GM23338 (cell line): ENCODE data around the gene ZBTB7C. TPM values are rescaled to one million over a fixed set of nuclear protein-coding genes. Genes with fewer than 3 reads are reported as not detected.

Experiments used
- ATAC-seq: fragments of 200-7000 bp; cut with Tn5 transposase; 3 replicates; pipeline ENCODE4 v1.9.1; 2020
- DNase-seq: peaks from one replicate; pipeline ENCODE4 v3.0.0-alpha.2; 2015; ENCODE audit warnings: low spot score
- H2AFZ ChIP-seq: fragments of 200-600 bp; sonication (generic); 2 replicates; pipeline ENCODE4 v1.8.0; 2016; ENCODE audit warnings: antibody characterized with exemption, mild to moderate bottlenecking, moderate library complexity
- H3F3A ChIP-seq: fragments of 200-600 bp; sonication (generic); replicated peaks from 2 replicates; pipeline ENCODE4 v1.8.0; 2017; ENCODE audit warnings: antibody characterized with exemption, mixed run types, low read depth
- H3K27ac ChIP-seq: fragments of 200-600 bp; sonication (generic); 2 replicates; pipeline ENCODE4 v1.6.1; 2016; ENCODE audit warnings: low read depth
- H3K27me3 ChIP-seq: fragments of 200-600 bp; sonication (generic); 2 replicates; pipeline ENCODE4 v1.8.0; 2016; ENCODE audit warnings: mild to moderate bottlenecking, mixed run types, moderate library complexity; ENCODE audit not compliant: insufficient read depth
- H3K36me3 ChIP-seq: fragments of 200-600 bp; sonication (generic); 2 replicates; pipeline ENCODE4 v1.8.0; 2016; ENCODE audit warnings: mild to moderate bottlenecking; ENCODE audit not compliant: insufficient read depth
- H3K4me1 ChIP-seq: fragments of 200-600 bp; sonication (generic); 2 replicates; pipeline ENCODE4 v1.8.0; 2016; ENCODE audit warnings: mild to moderate bottlenecking, moderate library complexity; ENCODE audit not compliant: insufficient read depth
- H3K4me2 ChIP-seq: fragments of 200-600 bp; sonication (generic); 2 replicates; pipeline ENCODE4 v1.7.1; 2017; ENCODE audit warnings: mixed run types
- H3K4me3 ChIP-seq: fragments of 200-600 bp; sonication (generic); 2 replicates; pipeline ENCODE4 v1.6.1; 2016; ENCODE audit warnings: mixed run types
- H3K79me2 ChIP-seq: fragments of 200-600 bp; sonication (generic); replicated peaks from 2 replicates; pipeline ENCODE4 v1.8.0; 2017; ENCODE audit warnings: mild to moderate bottlenecking; ENCODE audit not compliant: insufficient read depth
- H3K9me2 ChIP-seq: fragments of 200-600 bp; sonication (generic); 2 replicates; pipeline ENCODE4 v1.8.0; 2017; ENCODE audit not compliant: insufficient read depth
- H4K20me1 ChIP-seq: fragments of 200-600 bp; sonication (generic); replicated peaks from 2 replicates; pipeline ENCODE4 v1.8.0; 2017; ENCODE audit warnings: mild to moderate bottlenecking; ENCODE audit not compliant: insufficient read depth
- H3K27ac Mint-ChIP-seq: 2 replicates; pipeline ENCODE4 v1.8.0; 2020; ENCODE audit warnings: inconsistent platforms, mild to moderate bottlenecking, moderate library complexity, mixed read lengths
- H3K27me3 Mint-ChIP-seq: 3 replicates; pipeline ENCODE4 v1.8.0; 2022; ENCODE audit warnings: low read depth, mild to moderate bottlenecking, moderate library complexity, mixed read lengths, inconsistent platforms; ENCODE audit not compliant: insufficient read depth, poor library complexity
- H3K36me3 Mint-ChIP-seq: 3 replicates; pipeline ENCODE4 v1.8.0; 2021; ENCODE audit warnings: low read depth, mild to moderate bottlenecking, inconsistent platforms, moderate library complexity, mixed read lengths
- H3K4me1 Mint-ChIP-seq: 3 replicates; pipeline ENCODE4 v1.8.0; 2020; ENCODE audit warnings: mild to moderate bottlenecking, inconsistent platforms, mixed read lengths
- H3K4me3 Mint-ChIP-seq: 3 replicates; pipeline ENCODE4 v1.8.0; 2021; ENCODE audit warnings: moderate library complexity, mild to moderate bottlenecking, inconsistent platforms, mixed read lengths
- H3K9me3 Mint-ChIP-seq: 3 replicates; pipeline ENCODE4 v1.8.0; 2020; ENCODE audit warnings: moderate library complexity, mild to moderate bottlenecking, inconsistent platforms, mixed read lengths
- JUNB ChIP-seq: IDR thresholded peaks from one replicate; pipeline ENCODE4 v1.6.1; 2016; ENCODE audit warnings: antibody characterized with exemption; ENCODE audit not compliant: unreplicated experiment
- STAT1 ChIP-seq: IDR thresholded peaks from one replicate; pipeline ENCODE4 v1.6.1; 2016; ENCODE audit warnings: antibody characterized with exemption; ENCODE audit not compliant: unreplicated experiment
- ZNF331 ChIP-seq: fragments of 250-450 bp; sonication (Bioruptor Pico); IDR thresholded peaks from 2 replicates; pipeline ENCODE4 v1.5.0; 2020; ENCODE audit warnings: low read depth, mild to moderate bottlenecking, moderate library complexity
- polyA plus RNA-seq: library from polyadenylated mRNA; unstranded; fragments of >200 nt; fragmentation: Nextera tagmentation; extraction: Ambion mirVana; gene quantifications from 2 replicates; pipeline ENCODE4 v1.2.1, GENCODE V29; 2016
- total RNA-seq: library from RNA; depleted of rRNA; stranded (reverse); fragments of >200 nt; shearing (Covaris generic); gene quantifications from 2 replicates; pipeline ENCODE4 v1.2.3, GENCODE V29; 2014
- TF ChIP-seq, protein P1 (sequence below): IDR thresholded peaks from one replicate; pipeline ENCODE4 v1.6.1; 2018; ENCODE audit warnings: antibody characterized with exemption; ENCODE audit not compliant: unreplicated experiment
- TF ChIP-seq, protein P2 (sequence below): IDR thresholded peaks from 2 replicates; pipeline ENCODE4 v1.6.1; 2016; ENCODE audit warnings: antibody characterized with exemption
- TF ChIP-seq, protein P3 (sequence below), 2 experiments: fragments of 200-600 bp in 1 of 2; sonication (generic) in 1 of 2; conservative IDR thresholded peaks; 2 replicates each; pipeline versions ENCODE4 v1.5.1 to v1.6.1; 2016 to 2017; ENCODE audit warnings: antibody characterized with exemption in 2 of 2, low read depth in 2 of 2, mild to moderate bottlenecking in 2 of 2, moderate library complexity in 1 of 2
- TF ChIP-seq, protein P4 (sequence below): fragments of 250-450 bp; sonication (Bioruptor Pico); IDR thresholded peaks from 2 replicates; pipeline ENCODE4 v1.5.0; 2020; ENCODE audit warnings: mild to moderate bottlenecking, moderate library complexity

ZBTB7C gene
- total and polyA plus RNA-seq, 2 experiments from 2014 or later: 0.03 to 0.14 TPM

DNA sequence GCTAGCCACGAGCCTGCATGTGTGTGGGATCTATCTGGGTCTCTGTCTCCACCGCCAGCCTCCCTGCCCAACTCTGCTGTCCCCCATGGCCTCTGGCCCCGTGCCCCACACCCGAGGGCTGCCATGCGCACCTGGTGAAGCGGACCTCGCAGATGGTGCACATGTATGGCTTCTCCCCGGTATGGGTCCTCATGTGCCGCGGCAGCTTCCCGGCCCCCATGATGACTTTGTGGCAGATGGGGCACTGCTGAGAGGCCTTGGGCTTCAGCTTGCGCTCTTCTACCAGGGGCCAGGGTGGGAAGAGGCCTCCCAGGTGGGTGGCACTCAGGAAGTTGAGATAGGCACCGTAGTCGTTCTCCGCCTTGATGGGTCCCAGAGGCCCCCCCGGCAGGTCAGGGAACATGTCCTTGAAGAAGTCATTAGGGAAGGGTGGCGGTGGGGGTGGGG, 369.4 kb downstream of the ZBTB7C start:
- Histone ChIP-seq H3F3A (no peaks in the 10 kb centered on the region), H3K27me3 (no peaks in the 10 kb centered on the region), H3K79me2 (no peaks in the 10 kb centered on the region), H3K4me3 (no peak overlapping the region), H3K36me3 (no peaks in the 10 kb centered on the region), H3K4me1 (no peaks in the 10 kb centered on the region), H3K4me2 (no peak overlapping the region), H3K27ac (no peak overlapping the region), H3K9me2 (no peaks in the 10 kb centered on the region), H4K20me1 (no peaks in the 10 kb centered on the region), H2AFZ (no peak overlapping the region)
- Mint-ChIP-seq H3K27me3 (peaks cover 10% of the 10 kb centered on the region), H3K27ac (no peak overlapping the region), H3K4me1 (peaks cover 3% of the 10 kb centered on the region; the same call in 1 of the 3 replicates), H3K4me3 (no peak overlapping the region), H3K36me3 (no peaks in the 10 kb centered on the region), H3K9me3 (peaks cover 8% of the 10 kb centered on the region; the same call in 2 of the 3 replicates)
- ATAC-seq (no peak), DNase-seq (no peak)
- TF ChIP-seq STAT1: no peak
- TF ChIP-seq, protein P1, sequence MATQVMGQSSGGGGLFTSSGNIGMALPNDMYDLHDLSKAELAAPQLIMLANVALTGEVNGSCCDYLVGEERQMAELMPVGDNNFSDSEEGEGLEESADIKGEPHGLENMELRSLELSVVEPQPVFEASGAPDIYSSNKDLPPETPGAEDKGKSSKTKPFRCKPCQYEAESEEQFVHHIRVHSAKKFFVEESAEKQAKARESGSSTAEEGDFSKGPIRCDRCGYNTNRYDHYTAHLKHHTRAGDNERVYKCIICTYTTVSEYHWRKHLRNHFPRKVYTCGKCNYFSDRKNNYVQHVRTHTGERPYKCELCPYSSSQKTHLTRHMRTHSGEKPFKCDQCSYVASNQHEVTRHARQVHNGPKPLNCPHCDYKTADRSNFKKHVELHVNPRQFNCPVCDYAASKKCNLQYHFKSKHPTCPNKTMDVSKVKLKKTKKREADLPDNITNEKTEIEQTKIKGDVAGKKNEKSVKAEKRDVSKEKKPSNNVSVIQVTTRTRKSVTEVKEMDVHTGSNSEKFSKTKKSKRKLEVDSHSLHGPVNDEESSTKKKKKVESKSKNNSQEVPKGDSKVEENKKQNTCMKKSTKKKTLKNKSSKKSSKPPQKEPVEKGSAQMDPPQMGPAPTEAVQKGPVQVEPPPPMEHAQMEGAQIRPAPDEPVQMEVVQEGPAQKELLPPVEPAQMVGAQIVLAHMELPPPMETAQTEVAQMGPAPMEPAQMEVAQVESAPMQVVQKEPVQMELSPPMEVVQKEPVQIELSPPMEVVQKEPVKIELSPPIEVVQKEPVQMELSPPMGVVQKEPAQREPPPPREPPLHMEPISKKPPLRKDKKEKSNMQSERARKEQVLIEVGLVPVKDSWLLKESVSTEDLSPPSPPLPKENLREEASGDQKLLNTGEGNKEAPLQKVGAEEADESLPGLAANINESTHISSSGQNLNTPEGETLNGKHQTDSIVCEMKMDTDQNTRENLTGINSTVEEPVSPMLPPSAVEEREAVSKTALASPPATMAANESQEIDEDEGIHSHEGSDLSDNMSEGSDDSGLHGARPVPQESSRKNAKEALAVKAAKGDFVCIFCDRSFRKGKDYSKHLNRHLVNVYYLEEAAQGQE: no peak
- TF ChIP-seq, protein P2, sequence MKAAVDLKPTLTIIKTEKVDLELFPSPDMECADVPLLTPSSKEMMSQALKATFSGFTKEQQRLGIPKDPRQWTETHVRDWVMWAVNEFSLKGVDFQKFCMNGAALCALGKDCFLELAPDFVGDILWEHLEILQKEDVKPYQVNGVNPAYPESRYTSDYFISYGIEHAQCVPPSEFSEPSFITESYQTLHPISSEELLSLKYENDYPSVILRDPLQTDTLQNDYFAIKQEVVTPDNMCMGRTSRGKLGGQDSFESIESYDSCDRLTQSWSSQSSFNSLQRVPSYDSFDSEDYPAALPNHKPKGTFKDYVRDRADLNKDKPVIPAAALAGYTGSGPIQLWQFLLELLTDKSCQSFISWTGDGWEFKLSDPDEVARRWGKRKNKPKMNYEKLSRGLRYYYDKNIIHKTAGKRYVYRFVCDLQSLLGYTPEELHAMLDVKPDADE: no peak

DNA sequence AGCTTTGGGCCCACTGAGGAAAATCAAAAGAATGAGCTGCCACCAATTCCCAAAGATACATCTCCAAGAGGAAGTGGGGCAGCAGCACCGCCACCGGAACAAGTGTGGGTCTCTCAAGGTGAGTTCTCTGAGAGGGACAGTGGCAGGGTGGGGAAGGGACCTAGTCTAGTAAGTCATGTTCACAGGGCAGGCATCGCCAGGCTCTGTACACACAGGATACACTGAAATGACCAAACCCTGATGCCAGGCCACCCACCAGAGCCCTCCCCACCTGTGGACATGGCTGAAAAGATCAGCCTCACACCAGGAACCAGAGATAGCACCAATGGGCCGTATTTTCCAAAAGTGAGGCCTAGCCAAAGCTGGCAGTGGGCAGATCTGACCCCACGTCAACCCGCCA, 370.5 kb downstream of the ZBTB7C start:
- H4K20me1 ChIP-seq: no peaks in the 10 kb centered on the region
- Mint-ChIP-seq H3K27me3 (peaks cover 10% of the 10 kb centered on the region), H3K27ac (no peak overlapping the region), H3K36me3 (no peaks in the 10 kb centered on the region), H3K4me1 (peaks cover 3% of the 10 kb centered on the region; the same call in 1 of the 3 replicates), H3K4me3 (no peak overlapping the region), H3K9me3 (peaks cover 7% of the 10 kb centered on the region; the same call in 2 of the 3 replicates)
- H3K4me3 ChIP-seq: no peak overlapping the region
- H3K4me2 ChIP-seq: no peak overlapping the region
- no peak for DNase-seq
- no peaks in the 10 kb centered on the region for H3F3A ChIP-seq
- H3K9me2 ChIP-seq: no peaks in the 10 kb centered on the region
- no peaks in the 10 kb centered on the region for H3K4me1 ChIP-seq
- H3K79me2 ChIP-seq: no peaks in the 10 kb centered on the region
- H2AFZ ChIP-seq: no peak overlapping the region
- no peak for ATAC-seq
- no peak overlapping the region for H3K27ac ChIP-seq
- H3K27me3 ChIP-seq: no peaks in the 10 kb centered on the region
- H3K36me3 ChIP-seq: no peaks in the 10 kb centered on the region
- TF ChIP-seq, protein P3, sequence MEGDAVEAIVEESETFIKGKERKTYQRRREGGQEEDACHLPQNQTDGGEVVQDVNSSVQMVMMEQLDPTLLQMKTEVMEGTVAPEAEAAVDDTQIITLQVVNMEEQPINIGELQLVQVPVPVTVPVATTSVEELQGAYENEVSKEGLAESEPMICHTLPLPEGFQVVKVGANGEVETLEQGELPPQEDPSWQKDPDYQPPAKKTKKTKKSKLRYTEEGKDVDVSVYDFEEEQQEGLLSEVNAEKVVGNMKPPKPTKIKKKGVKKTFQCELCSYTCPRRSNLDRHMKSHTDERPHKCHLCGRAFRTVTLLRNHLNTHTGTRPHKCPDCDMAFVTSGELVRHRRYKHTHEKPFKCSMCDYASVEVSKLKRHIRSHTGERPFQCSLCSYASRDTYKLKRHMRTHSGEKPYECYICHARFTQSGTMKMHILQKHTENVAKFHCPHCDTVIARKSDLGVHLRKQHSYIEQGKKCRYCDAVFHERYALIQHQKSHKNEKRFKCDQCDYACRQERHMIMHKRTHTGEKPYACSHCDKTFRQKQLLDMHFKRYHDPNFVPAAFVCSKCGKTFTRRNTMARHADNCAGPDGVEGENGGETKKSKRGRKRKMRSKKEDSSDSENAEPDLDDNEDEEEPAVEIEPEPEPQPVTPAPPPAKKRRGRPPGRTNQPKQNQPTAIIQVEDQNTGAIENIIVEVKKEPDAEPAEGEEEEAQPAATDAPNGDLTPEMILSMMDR (conservative IDR thresholded peaks at IDR 0.05; ENCODE audit: low read depth in 2 of 2): no peak
- TF ChIP-seq, protein P4, sequence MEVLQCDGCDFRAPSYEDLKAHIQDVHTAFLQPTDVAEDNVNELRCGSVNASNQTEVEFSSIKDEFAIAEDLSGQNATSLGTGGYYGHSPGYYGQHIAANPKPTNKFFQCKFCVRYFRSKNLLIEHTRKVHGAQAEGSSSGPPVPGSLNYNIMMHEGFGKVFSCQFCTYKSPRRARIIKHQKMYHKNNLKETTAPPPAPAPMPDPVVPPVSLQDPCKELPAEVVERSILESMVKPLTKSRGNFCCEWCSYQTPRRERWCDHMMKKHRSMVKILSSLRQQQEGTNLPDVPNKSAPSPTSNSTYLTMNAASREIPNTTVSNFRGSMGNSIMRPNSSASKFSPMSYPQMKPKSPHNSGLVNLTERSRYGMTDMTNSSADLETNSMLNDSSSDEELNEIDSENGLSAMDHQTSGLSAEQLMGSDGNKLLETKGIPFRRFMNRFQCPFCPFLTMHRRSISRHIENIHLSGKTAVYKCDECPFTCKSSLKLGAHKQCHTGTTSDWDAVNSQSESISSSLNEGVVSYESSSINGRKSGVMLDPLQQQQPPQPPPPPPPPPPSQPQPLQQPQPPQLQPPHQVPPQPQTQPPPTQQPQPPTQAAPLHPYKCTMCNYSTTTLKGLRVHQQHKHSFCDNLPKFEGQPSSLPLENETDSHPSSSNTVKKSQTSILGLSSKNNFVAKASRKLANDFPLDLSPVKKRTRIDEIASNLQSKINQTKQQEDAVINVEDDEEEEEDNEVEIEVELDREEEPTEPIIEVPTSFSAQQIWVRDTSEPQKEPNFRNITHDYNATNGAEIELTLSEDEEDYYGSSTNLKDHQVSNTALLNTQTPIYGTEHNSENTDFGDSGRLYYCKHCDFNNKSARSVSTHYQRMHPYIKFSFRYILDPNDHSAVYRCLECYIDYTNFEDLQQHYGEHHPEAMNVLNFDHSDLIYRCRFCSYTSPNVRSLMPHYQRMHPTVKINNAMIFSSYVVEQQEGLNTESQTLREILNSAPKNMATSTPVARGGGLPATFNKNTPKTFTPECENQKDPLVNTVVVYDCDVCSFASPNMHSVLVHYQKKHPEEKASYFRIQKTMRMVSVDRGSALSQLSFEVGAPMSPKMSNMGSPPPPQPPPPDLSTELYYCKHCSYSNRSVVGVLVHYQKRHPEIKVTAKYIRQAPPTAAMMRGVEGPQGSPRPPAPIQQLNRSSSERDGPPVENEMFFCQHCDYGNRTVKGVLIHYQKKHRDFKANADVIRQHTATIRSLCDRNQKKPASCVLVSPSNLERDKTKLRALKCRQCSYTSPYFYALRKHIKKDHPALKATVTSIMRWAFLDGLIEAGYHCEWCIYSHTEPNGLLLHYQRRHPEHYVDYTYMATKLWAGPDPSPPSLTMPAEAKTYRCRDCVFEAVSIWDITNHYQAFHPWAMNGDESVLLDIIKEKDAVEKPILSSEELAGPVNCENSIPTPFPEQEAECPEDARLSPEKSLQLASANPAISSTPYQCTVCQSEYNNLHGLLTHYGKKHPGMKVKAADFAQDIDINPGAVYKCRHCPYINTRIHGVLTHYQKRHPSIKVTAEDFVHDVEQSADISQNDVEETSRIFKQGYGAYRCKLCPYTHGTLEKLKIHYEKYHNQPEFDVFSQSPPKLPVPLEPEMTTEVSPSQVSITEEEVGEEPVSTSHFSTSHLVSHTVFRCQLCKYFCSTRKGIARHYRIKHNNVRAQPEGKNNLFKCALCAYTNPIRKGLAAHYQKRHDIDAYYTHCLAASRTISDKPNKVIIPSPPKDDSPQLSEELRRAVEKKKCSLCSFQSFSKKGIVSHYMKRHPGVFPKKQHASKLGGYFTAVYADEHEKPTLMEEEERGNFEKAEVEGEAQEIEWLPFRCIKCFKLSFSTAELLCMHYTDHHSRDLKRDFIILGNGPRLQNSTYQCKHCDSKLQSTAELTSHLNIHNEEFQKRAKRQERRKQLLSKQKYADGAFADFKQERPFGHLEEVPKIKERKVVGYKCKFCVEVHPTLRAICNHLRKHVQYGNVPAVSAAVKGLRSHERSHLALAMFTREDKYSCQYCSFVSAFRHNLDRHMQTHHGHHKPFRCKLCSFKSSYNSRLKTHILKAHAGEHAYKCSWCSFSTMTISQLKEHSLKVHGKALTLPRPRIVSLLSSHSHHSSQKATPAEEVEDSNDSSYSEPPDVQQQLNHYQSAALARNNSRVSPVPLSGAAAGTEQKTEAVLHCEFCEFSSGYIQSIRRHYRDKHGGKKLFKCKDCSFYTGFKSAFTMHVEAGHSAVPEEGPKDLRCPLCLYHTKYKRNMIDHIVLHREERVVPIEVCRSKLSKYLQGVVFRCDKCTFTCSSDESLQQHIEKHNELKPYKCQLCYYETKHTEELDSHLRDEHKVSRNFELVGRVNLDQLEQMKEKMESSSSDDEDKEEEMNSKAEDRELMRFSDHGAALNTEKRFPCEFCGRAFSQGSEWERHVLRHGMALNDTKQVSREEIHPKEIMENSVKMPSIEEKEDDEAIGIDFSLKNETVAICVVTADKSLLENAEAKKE (CRISPR knock-in tag): no peak
- TF ChIP-seq, protein P2: no peak
- no peak for TF ChIP-seq ZNF331 (CRISPR knock-in tag)
- TF ChIP-seq JUNB: no peak
